RWPE1 (cell line): ENCODE results near the gene PTDSS2.

Source experiments
- CTCF ChIA-PET: fragments of 350-600 bp; sonication (Branson Sonifier 250); formaldehyde crosslinking; extraction: SDS; loops from one replicate; lab custom pipeline; 2021; lab: Yijun Ruan, JAX
- POLR2A ChIA-PET: fragments of 400-600 bp; formaldehyde crosslinking; extraction: SDS; loops from one replicate; lab custom pipeline; 2020; ENCODE audit warnings: antibody characterized with exemption; ENCODE audit not compliant: low non-redundant PET; lab: Yijun Ruan, JAX
- DNase-seq: peaks from one replicate; pipeline ENCODE4 v3.0.0; 2012; ENCODE audit warnings: low spot score
- H3K27ac ChIP-seq: fragments of 450-650 bp; 2 replicates; pipeline ENCODE4 v1.5.1; 2017
- CTCF ChIP-seq: fragments of 450-650 bp; conservative IDR thresholded peaks from 2 replicates; pipeline ENCODE4 v1.5.1; 2017; ENCODE audit warnings: low read depth, mild to moderate bottlenecking

The PTDSS2 gene

DNA sequence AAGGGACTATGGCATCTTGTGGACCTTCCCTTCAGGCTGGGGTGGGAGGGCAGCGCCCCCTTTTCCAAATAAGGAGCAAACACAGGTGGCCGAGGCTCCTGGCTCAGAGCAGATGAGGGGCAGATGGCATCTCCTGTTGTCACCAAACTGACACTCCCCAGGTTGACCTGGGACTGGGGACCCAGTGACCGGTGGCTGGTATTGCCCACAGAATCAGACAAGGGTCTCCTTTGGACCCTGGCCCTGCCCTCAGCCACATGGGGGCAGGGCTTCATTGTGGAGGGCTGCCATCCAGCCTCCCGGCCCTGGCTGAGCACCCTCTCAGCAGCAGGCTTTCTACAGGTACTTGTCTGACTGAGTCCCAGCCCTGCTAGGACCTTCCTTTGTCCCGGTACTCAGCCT lies 34.4 kb upstream of the PTDSS2 start:
- POLR2A ChIA-PET: no interaction called here
- no peak for TF ChIP-seq CTCF
- CTCF ChIA-PET: interaction anchor here (1.6 kb wide), 1 partner anchor 33 kb away, joined by 9 read pairs; no protein-coding TSS in a partner anchor
- peak overlapping the region; percentile 61 for H3K27ac ChIP-seq
- no peak for DNase-seq

- ChIA-PET CTCF (interaction anchor here (1.2 to 1.6 kb wide), 2 partner anchors 32 to 35 kb away, joined by 4 to 9 read pairs; no protein-coding TSS in a partner anchor), POLR2A (interaction anchor here (0.6 to 1.5 kb wide), 3 partner anchors 26 to 198 kb away, joined by 3 to 10 read pairs (median 5); partner anchors contain the start of gene ANO9)
- H3K27ac ChIP-seq: peak overlapping the region; percentile 61
- no peak for TF ChIP-seq CTCF
- no peak for DNase-seq
Measured at GRCh38 chr11:416051-416756, 33.9 kb upstream of the PTDSS2 start.

- TF ChIP-seq CTCF: no peak
- peak overlapping the region; percentile 61 for H3K27ac ChIP-seq
- CTCF ChIA-PET: interaction anchor here (1.2 to 1.6 kb wide), 2 partner anchors 31 to 34 kb away, joined by 4 to 9 read pairs; no protein-coding TSS in a partner anchor
Measured at GRCh38 chr11:416757-417621, 33.1 kb upstream of the PTDSS2 start.

DNA sequence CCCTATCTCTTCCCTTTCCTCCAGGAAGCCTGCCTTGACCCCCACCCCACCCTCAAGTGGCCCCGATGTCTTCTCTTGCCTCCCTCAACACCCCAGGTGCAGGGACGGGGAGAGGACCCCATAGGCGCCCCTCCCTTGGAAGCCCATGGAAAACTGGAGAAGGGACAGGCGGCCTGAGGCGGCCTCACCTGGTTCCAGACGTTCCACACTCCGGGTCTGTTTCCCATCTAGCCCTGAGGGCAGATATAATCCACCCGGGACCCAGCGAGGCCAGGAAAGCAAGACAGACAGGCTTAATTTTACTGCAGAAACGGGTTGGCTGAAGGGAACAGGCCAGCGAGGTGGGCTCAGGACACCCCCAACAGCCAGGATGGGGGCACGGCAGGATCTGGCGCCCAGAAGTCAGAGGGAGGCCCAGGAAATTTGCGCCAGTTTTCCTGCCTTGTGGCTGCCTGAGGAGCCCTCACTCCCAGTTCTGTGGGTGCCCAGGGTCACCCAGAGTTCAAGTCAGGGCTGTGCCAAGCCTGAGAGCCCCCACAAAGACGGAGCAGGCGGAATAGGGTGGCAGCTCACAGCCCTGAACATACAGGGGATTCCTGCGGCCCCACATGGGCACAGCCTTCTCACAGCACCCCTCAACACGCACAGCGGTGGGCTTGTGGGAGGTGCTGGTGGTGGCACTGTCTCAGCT lies 32.3 kb upstream of the PTDSS2 start:
- peak overlapping the region; percentile 61; the same call in 1 of the 2 replicates for H3K27ac ChIP-seq
- no peak for TF ChIP-seq CTCF
- POLR2A ChIA-PET: interaction anchor here (1.5 kb wide), 1 partner anchor 24 kb away, joined by 10 read pairs; the partner anchor contains the start of gene ANO9
- DNase-seq: no peak
- CTCF ChIA-PET: interaction anchor here (0.6 to 1.6 kb wide), 3 partner anchors 30 to 114 kb away, joined by 3 to 9 read pairs (median 4); no protein-coding TSS in a partner anchor

More at GRCh38 chr11:416757-417621, 33.1 kb upstream of the PTDSS2 start:
- peak; percentile 44 for DNase-seq
- POLR2A ChIA-PET: interaction anchor here (0.6 to 1.5 kb wide), 3 partner anchors 25 to 199 kb away, joined by 3 to 10 read pairs (median 5); partner anchors contain the start of gene ANO9

GRCh38 chr11:418343-419247 lies 31.5 kb upstream of the PTDSS2 start:
- ChIA-PET POLR2A (no interaction called here), CTCF (interaction anchor here (0.6 kb wide), 1 partner anchor 114 kb away, joined by 3 read pairs; no protein-coding TSS in a partner anchor)
- no peak overlapping the region for H3K27ac ChIP-seq
- DNase-seq: no peak
- TF ChIP-seq CTCF: no peak
